DOHH2 (cell line): ENCODE measurements around the gene RNF167.

Source experiments
- CTCF ChIP-seq: fragments of 200-600 bp; sonication (generic); IDR thresholded peaks from one replicate; pipeline ENCODE4 v1.5.1; 2014; ENCODE audit warnings: antibody characterized with exemption, mild to moderate bottlenecking, low read depth, low read length; ENCODE audit not compliant: poor library complexity, severe bottlenecking
- EZH2phosphoT487 ChIP-seq: fragments of 200-600 bp; sonication (generic); IDR thresholded peaks from 2 replicates; pipeline ENCODE4 v1.6.1; 2017; ENCODE audit warnings: borderline replicate concordance, mild to moderate bottlenecking, antibody characterized with exemption, low read length, moderate library complexity, mixed read lengths

- TF ChIP-seq CTCF (no peak), EZH2phosphoT487 (no peak)
Measured at GRCh38 chr17:4921320-4921719, 18.7 kb upstream of the RNF167 start.
